ENCODE measurements around the gene ELOVL5.
"Not testable (repeated sequence)": the region's sequence is repeated elsewhere in the genome, so short reads cannot be mapped to it uniquely, and the experiment has no call there.

DNA sequence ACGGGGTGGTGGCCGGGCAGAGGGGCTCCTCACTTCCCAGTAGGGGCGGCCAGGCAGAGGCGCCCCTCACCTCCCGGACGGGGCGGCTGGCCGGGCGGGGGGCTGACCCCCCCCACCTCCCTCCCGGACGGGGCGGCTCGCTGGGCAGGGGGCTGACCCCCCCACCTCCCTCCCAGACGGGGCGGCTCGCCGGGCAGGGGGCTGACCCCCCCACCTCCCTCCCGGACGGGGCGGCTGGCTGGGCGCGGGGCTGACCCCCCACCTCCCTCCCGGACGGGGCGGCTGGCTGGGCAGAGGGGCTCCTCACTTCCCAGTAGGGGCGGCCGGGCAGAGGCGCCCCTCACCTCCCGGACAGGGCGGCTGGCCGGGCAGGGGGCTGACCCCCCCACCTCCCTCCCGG, 43.8 kb downstream of the ELOVL5 start:
- TF ChIP-seq, protein P1, sequence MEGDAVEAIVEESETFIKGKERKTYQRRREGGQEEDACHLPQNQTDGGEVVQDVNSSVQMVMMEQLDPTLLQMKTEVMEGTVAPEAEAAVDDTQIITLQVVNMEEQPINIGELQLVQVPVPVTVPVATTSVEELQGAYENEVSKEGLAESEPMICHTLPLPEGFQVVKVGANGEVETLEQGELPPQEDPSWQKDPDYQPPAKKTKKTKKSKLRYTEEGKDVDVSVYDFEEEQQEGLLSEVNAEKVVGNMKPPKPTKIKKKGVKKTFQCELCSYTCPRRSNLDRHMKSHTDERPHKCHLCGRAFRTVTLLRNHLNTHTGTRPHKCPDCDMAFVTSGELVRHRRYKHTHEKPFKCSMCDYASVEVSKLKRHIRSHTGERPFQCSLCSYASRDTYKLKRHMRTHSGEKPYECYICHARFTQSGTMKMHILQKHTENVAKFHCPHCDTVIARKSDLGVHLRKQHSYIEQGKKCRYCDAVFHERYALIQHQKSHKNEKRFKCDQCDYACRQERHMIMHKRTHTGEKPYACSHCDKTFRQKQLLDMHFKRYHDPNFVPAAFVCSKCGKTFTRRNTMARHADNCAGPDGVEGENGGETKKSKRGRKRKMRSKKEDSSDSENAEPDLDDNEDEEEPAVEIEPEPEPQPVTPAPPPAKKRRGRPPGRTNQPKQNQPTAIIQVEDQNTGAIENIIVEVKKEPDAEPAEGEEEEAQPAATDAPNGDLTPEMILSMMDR (IDR thresholded peaks at IDR 0.05): not testable (repeated sequence)
- not testable (repeated sequence) for TF ChIP-seq POLR2A (IDR thresholded peaks at IDR 0.05; ENCODE audit: low read depth)

Data from esophagus muscularis mucosa (tissue), 3 donors.